Measurements from ENCODE around the gene CLCN2. TPM values are rescaled to one million over a fixed set of nuclear protein-coding genes. Genes with fewer than 3 reads are reported as not detected.

Gene CLCN2
- total and polyA plus RNA-seq, 2 of the 8 experiments (the other 6 are each of a cell fraction or from before 2014, with no cell fraction given): 13.7 to 16.1 TPM

DNA sequence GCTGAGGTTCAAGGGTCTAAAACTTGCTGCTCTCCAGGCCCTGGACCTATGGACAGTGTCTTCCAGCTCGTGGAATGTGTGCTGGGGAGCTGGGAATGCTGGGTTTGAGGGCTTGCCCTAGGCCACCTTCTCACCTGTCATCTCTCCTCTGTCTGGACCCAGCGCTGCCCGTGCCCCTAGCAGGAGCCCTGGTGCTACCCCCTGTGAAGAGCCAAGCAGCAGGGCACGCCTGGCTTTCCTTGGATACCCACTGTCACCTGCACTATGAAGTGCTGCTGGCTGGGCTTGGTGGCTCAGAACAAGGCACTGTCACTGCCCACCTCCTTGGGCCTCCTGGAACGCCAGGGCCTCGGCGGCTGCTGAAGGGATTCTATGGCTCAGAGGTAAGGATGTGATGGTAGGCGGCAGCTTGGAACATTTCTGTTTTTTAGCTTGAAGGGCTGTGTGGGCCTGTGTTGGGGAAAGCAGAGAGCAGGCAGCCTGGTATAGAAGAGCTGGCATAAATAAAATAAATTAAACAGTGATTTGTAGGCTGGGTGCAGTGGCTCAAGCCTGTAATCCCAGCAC lies 23.5 kb upstream of the CLCN2 start:
- Histone ChIP-seq H3K27ac (ENCODE audit: low read depth, low read length) (no peak overlapping the region), H3K4me2 (ENCODE audit: insufficient read depth in 1 of 2, low read depth in 2 of 2, low read length in 2 of 2) (no peak overlapping the region), H2BK15ac (ENCODE audit: low read length) (no peak overlapping the region), H3K79me2 (ENCODE audit: control insufficient read depth in 1 of 2, insufficient read depth in 2 of 2, low read length in 2 of 2) (no peaks in the 10 kb centered on the region), H3K14ac (ENCODE audit: insufficient read length) (no peak overlapping the region), H3K23ac (ENCODE audit: insufficient read length) (no peak overlapping the region), H3K4ac (replicated peaks; ENCODE audit: insufficient read length, low read depth, low read length) (no peak overlapping the region), H3K18ac (ENCODE audit: extremely low read depth, low read length) (no peak overlapping the region), H2BK120ac (replicated peaks; ENCODE audit: low read depth, low read length) (no peak overlapping the region), H3K9ac (replicated peaks in 1 of 4; ENCODE audit: extremely low read depth in 1 of 4, low read depth in 3 of 4, low read length in 3 of 4) (no peak overlapping the region), H3K9me3 (ENCODE audit: insufficient read depth in 2 of 2, low read depth in 1 of 2, low read length in 1 of 2) (no peaks in the 10 kb centered on the region), H3K56ac (replicated peaks; ENCODE audit: insufficient read length, low read depth, low read length) (no peak overlapping the region), H3K23me2 (ENCODE audit: low read depth, low read length) (peaks cover 12% of the 10 kb centered on the region; the same call in 1 of the 2 replicates), H3K4me3 (ENCODE audit: extremely low read depth in 1 of 4, insufficient read depth in 2 of 4, low read depth in 3 of 4, low read length in 4 of 4) (no peak overlapping the region), H2AK5ac (ENCODE audit: low read depth, low read length) (no peak overlapping the region), H3K27me3 (replicated peaks in 1 of 4; ENCODE audit: control insufficient read depth in 3 of 4, extremely low read depth in 1 of 4, insufficient read depth in 3 of 4, low read length in 3 of 4) (peaks cover 26 to 35% (median 31%) of the 10 kb centered on the region in 4 experiments), H4K20me1 (replicated peaks in 1 of 2; ENCODE audit: control insufficient read depth in 1 of 2, insufficient read depth in 2 of 2, low read length in 2 of 2) (peaks cover 2 to 9% of the 10 kb centered on the region in 2 experiments), H2BK20ac (ENCODE audit: low read length) (no peak overlapping the region), H4K91ac (replicated peaks; ENCODE audit: insufficient read length, low read length) (peak overlapping the region; percentile 27), H4K8ac (ENCODE audit: extremely low read depth, insufficient read depth, low read length) (0 out of 2 replicates have a peak overlapping the region, but pooled peaks have one; percentile 25), H4K5ac (ENCODE audit: insufficient read length, low read depth, low read length) (no peak overlapping the region), H3K4me1 (replicated peaks in 1 of 4; ENCODE audit: control insufficient read depth in 3 of 4, insufficient read depth in 4 of 4, low read length in 3 of 4) (peaks cover 0 to 11% (median 9%) of the 10 kb centered on the region in 4 experiments; a peak in 6 of 7 replicates), H2AFZ (ENCODE audit: low read length) (no peak overlapping the region), H3K36me3 (ENCODE audit: control insufficient read depth in 2 of 4, insufficient read depth in 4 of 4, low read length in 3 of 4) (no peaks in the 10 kb centered on the region), H2BK12ac (ENCODE audit: low read depth, low read length) (no peak overlapping the region), H2BK5ac (ENCODE audit: low read depth, low read length) (no peak overlapping the region), H3K79me1 (ENCODE audit: low read depth, low read length) (no peaks in the 10 kb centered on the region)
- DNase-seq (ENCODE audit: low read depth in 1 of 2, low spot score in 2 of 2) (no peak), FAIRE-seq (no peak)
- ChIA-PET CTCF (ENCODE audit: partially characterized antibody) (interaction anchor here (0.5 to 8.3 kb wide), 17 partner anchors 8 to 229 kb away, joined by 3 to 78 read pairs (median 5); partner anchors contain the start of gene EPHB3), POLR2A (ENCODE audit: partially characterized antibody) (interaction anchor here (0.9 to 1.0 kb wide), 2 partner anchors 10 to 40 kb away, joined by 3 read pairs; no protein-coding TSS in a partner anchor)
- WGBS, 2 experiments (ENCODE audit: extremely low coverage in 1 of 2, insufficient coverage in 1 of 2, insufficient read length in 1 of 2, insufficient replicate concordance in 2 of 2, low coverage in 1 of 2, low lambda C conversion rate in 2 of 2, missing lambda C conversion rate in 1 of 2): 91% methylated on average over 8 of the region's 8 CpGs; no CpG with 5 or more reads in 1 of the 2 experiments
- TF ChIP-seq POU5F1 (IDR thresholded peaks at IDR 0.05; ENCODE audit: low read depth, low read length) (no peak), CBX8 (IDR thresholded peaks at IDR 0.05; ENCODE audit: borderline replicate concordance, low read depth, low read length) (no peak), CHD1 (IDR thresholded peaks at IDR 0.05; ENCODE audit: low read depth, low read length) (no peak), CEBPB (IDR thresholded peaks at IDR 0.05; ENCODE audit: low read depth, low read length) (no peak), GTF2F1 (IDR thresholded peaks at IDR 0.05; ENCODE audit: borderline replicate concordance, low read depth, low read length) (no peak), ZNF274 (IDR thresholded peaks at IDR 0.05; ENCODE audit: borderline replicate concordance, extremely low read depth, low read length) (no peak), SP4 (IDR thresholded peaks at IDR 0.05; ENCODE audit: low read length) (no peak), RXRA (IDR thresholded peaks at IDR 0.05; ENCODE audit: insufficient read depth, low read depth, low read length) (no peak), BRCA1 (IDR thresholded peaks at IDR 0.05; ENCODE audit: low read depth, low read length) (no peak), TCF12 (IDR thresholded peaks at IDR 0.05; ENCODE audit: low read depth, low read length) (no peak), EGR1 (IDR thresholded peaks at IDR 0.05; ENCODE audit: borderline replicate concordance, low read depth, low read length) (no peak), BCL11A (IDR thresholded peaks at IDR 0.05; ENCODE audit: low read depth in 2 of 2, low read length in 2 of 2) (no peak), KDM5A (IDR thresholded peaks at IDR 0.05; ENCODE audit: low read length) (no peak)
- TF ChIP-seq, protein P1, sequence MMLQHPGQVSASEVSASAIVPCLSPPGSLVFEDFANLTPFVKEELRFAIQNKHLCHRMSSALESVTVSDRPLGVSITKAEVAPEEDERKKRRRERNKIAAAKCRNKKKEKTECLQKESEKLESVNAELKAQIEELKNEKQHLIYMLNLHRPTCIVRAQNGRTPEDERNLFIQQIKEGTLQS (IDR thresholded peaks at IDR 0.05; ENCODE audit: insufficient read depth, low read depth, low read length): no peak
